Inflammatory macrophage treated with lipopolysaccharide for 1 hour (primary cell): ENCODE data around the gene MAMLD1.

Experiments
- DNase-seq, 2 donors: peaks; one replicate each; pipeline ENCODE4 v3.0.0-alpha.2; 2020 to 2022

MAMLD1 gene

GRCh38 chrX:150540965-150541364 is 177.8 kb downstream of the MAMLD1 start:
- no peak for DNase-seq

GRCh38 chrX:150542846-150543229 is 179.7 kb downstream of the MAMLD1 start:
- DNase-seq = no peak

GRCh38 chrX:150543230-150544155 is 180.4 kb downstream of the MAMLD1 start:
- DNase-seq = no peak

DNA sequence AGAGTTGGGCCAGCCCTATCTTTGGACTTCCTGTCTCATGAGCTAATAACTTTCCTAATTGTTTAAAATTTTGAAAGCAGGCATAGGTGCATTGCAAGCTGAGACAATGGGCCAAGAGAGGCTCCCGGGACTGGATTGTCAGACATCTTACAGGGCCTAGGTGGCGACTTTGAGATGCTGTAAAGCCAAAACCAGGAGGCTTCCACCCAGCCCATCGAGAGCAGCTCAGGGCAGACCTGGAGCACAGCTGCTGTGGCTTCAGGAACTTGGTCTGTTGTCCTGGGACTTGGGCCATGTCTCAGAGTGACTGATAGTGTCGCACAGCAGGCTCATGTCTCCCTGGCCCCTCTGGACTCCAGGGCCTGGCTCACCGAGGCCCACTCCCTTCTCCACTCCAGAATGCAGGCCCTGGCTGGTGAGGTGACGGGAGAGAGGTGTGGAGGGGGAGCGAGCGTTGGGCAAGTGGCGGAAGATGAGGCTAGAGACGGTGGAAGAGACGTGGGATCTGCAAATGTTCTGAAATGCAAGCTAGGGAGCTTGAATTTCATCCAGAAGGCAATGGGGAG is 181.2 kb downstream of the MAMLD1 start:
- no peak for DNase-seq

GRCh38 chrX:150544835-150545770 is 182.0 kb downstream of the MAMLD1 start:
- no peak for DNase-seq

DNA sequence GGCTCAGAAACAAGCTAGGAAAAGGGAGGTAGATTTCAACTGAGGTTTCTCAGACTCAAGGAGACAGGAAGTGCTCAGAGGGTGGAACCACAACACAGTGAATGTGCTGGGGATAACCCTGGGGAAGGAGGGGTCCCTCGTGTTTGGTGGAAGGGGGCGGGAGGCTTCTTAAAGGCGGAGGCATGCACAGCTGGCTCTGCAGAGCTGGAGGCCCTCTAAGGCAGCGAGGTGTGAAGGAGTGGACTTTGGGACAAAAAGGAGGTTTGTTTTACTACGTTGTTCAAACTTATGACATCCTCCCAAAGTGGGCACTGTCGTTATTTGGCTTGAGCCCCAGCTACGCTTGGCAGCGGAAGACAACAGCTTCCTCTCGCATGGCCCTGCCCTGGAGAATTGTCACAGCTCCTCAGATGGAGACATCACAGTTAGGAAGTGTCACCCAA is 183.6 kb downstream of the MAMLD1 start:
- DNase-seq = no peak

- peak; percentile 54 to 63 for DNase-seq
These were observed 184.4 kb downstream of the MAMLD1 start for GRCh38 chrX:150547375-150548115.

DNA sequence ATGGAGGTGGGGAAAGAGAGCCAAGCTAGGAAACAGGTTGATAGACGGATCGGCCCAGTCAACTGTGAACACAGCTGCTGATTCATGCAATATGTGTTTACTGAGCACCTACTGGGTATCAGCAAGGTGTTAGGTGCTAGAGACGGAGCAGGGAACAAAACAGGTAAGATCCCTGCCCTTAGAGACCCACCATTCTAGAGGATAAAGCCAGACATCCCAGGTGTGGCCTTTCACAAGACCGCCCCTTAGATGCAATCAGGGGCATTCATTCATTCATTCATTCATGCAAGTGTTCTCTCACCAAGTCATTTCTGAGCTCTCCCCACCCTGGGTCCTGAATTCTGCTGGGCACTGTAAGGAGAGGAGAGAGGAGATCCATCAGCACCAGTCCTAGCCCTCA is 185.1 kb downstream of the MAMLD1 start:
- no peak for DNase-seq

DNA sequence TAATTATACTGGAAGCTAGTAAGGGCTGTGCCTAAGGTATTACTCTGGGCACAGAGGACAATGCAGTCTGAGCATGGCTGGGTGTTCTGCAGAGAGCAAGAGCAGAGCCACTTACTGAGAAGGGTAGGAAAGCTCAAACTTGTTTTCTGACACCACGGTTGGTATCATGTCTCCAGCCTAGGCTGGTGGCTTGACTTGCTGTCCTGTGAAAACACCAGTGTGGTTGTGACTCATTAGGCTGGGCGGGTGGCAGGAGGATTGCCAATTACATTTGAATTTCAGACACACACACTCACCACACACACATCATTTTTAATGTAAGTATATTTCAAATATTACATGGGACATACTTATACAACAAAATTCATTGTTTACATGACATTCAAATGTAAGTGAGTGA is 185.6 kb downstream of the MAMLD1 start:
- DNase-seq = peak in 1 of 2 donors; percentile 27

- DNase-seq = no peak
These were observed 188.8 kb downstream of the MAMLD1 start for GRCh38 chrX:150551963-150552362.

DNA sequence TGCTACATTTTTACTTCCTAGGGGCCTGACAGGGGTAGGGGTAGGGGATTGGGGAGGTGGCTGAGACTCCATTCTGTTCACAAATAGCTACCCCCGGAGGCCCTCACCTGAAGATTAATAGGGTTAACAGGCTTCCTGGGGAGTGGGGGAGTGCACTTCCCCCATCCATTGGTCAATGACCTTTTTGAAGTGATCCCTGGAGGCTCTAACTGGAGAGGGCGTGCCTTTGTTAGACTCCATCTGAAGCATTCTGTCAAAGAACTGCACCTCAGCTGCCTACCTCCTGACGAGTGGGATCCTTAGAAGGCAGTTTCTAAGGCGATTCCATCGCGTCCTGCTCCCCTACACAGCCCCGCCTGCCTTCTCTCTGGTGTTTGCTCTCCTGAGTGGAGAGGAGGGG is 195.3 kb downstream of the MAMLD1 start:
- DNase-seq = no peak
